ENCODE measurements around the gene TSACC.

Gene TSACC

GRCh38 chr1:156384007-156384406 lies 45.7 kb downstream of the TSACC start:
- H3K4me3 ChIP-seq (replicated peaks in 1 of 2; ENCODE audit: low read depth in 2 of 2, low read length in 2 of 2), result no peak overlapping the region
- no peak for TF ChIP-seq CTCF (IDR thresholded peaks at IDR 0.05; ENCODE audit: low read depth, low read length)
- no peak for DNase-seq (ENCODE audit: low read depth in 2 of 2)

- H3K4me3 ChIP-seq (replicated peaks in 1 of 2; ENCODE audit: low read depth in 2 of 2, low read length in 2 of 2), result no peak overlapping the region
- TF ChIP-seq CTCF (IDR thresholded peaks at IDR 0.05; ENCODE audit: low read depth, low read length), result no peak
- DNase-seq (ENCODE audit: low read depth in 2 of 2), result no peak
These were observed 46.3 kb downstream of the TSACC start for GRCh38 chr1:156384658-156385057.

- H3K4me3 ChIP-seq (replicated peaks in 1 of 2; ENCODE audit: low read depth in 2 of 2, low read length in 2 of 2), result no peak overlapping the region
- peak; percentile 77 to 81 for DNase-seq (ENCODE audit: low read depth in 2 of 2)
- peak; percentile 90 for TF ChIP-seq CTCF (IDR thresholded peaks at IDR 0.05; ENCODE audit: low read depth, low read length)
These were observed 47.3 kb downstream of the TSACC start for GRCh38 chr1:156385534-156386031.

GRCh38 chr1:156386134-156386901 lies 48.0 kb downstream of the TSACC start:
- no peak overlapping the region for H3K4me3 ChIP-seq (replicated peaks in 1 of 2; ENCODE audit: low read depth in 2 of 2, low read length in 2 of 2)
- no peak for DNase-seq (ENCODE audit: low read depth in 2 of 2)

GRCh38 chr1:156386949-156387869 lies 48.9 kb downstream of the TSACC start:
- no peak for TF ChIP-seq CTCF (IDR thresholded peaks at IDR 0.05; ENCODE audit: low read depth, low read length)
- DNase-seq (ENCODE audit: low read depth in 2 of 2), result no peak
- no peak overlapping the region for H3K4me3 ChIP-seq (replicated peaks in 1 of 2; ENCODE audit: low read depth in 2 of 2, low read length in 2 of 2)

More at GRCh38 chr1:156386134-156386901, 48.0 kb downstream of the TSACC start:
- TF ChIP-seq CTCF (IDR thresholded peaks at IDR 0.05; ENCODE audit: low read depth, low read length), result no peak

- DNase-seq (ENCODE audit: low read depth in 2 of 2), result no peak
- TF ChIP-seq CTCF (IDR thresholded peaks at IDR 0.05; ENCODE audit: low read depth, low read length), result no peak
These were observed 49.5 kb downstream of the TSACC start for GRCh38 chr1:156387870-156388173.

More at GRCh38 chr1:156387870-156388173, 49.5 kb downstream of the TSACC start:
- no peak overlapping the region for H3K4me3 ChIP-seq (replicated peaks in 1 of 2; ENCODE audit: low read depth in 2 of 2, low read length in 2 of 2)

Data from cardiac fibroblast (primary cell).